Measurements from ENCODE around the gene TMEM205. TPM values are rescaled to one million over a fixed set of nuclear protein-coding genes. Genes with fewer than 3 reads are reported as not detected.

The TMEM205 gene
- total and polyA plus RNA-seq, 7 experiments from 2014 or later: 19.5 to 81.0 (median 33.1) TPM

DNA sequence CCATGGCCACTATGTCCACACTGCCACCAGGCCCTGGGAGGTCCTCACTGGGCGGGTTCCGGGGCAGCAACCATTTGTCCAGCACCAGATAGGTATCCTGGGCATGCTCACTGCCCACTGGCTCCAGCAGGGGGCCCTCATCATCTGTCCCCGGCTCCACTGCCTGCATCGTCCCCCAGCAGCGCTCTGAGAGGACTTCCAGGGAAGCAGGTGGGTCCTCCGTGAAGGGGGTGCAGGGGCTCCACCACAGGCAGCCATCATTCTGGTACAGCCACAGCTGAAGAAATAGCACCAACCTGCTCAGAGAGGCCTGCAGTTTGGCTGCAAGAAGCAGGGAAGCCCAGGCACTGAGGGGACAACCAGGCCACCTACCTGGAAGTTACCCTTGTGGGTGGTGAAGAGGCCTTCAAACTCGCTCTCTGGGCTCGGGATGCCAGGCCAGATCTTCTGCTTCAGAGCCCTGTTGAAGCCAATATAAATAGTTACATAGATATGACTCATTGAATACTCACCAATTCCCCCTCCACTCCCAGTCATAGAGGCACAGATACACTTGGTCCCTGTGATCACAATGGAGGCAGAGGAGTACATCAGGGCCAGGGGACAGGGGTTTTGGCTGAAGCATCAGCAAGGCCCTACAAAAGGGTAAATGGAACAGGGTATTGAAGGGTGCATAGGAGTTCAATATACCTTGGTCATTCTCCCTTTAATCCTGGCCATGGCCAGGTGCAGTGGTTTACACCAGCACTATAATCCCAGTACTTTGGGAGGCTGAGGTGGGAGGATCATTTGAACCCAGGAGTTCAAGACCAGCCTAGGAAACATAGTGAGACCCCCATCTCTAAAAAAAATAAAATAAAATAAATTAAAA lies 32.5 kb upstream of the TMEM205 start:
- peak overlapping the region in 3 of 9 donors; percentile 45 to 85 (median 53) for H3K27ac Mint-ChIP-seq
- intact Hi-C loops (cut with micrococcal nuclease): no loop called here
- H3K36me3 ChIP-seq (ENCODE audit: control insufficient read depth in 2 of 3, insufficient read depth in 3 of 3, low read length in 3 of 3): peaks cover 0 to 7% (median 0%) of the 10 kb centered on the region in 3 experiments

DNA sequence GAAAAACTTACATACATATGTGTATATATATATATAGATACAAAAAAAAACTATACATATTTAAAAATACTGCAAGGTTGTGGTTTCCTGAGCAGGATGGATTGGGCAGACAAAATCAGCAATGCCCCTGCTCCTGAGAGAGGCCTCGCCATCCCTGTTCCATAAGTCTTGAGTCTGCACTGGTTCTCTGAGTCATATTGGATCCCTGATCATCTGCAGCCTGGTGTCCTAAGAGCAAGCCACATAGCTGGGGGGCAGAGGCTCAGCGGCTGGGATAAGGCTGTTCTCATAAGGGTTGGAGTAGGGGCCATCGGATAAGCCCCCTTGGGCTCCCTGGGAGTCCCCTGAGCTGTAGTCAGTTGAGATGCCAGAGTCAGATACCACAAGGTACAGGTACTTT lies 31.7 kb upstream of the TMEM205 start:
- intact Hi-C loops (cut with micrococcal nuclease): no loop called here
- H3K4me3 Mint-ChIP-seq: no peak overlapping the region

More for the DNA sequence above, 32.5 kb upstream of the TMEM205 start:
- POLR2A ChIA-PET: no interaction called here
- Histone ChIP-seq H3K27me3 (ENCODE audit: control insufficient read depth in 2 of 2, insufficient read depth in 2 of 2, low read length in 2 of 2) (no peaks in the 10 kb centered on the region), H3K4me1 (ENCODE audit: control insufficient read depth in 2 of 2, insufficient read depth in 2 of 2, low read length in 2 of 2) (peaks cover 47 to 57% of the 10 kb centered on the region in 2 donors), H3K27ac (ENCODE audit: low read depth, low read length) (no peak overlapping the region), H3K9me3 (ENCODE audit: control insufficient read depth in 2 of 3, low read length in 3 of 3) (no peaks in the 10 kb centered on the region), H3K4me3 (ENCODE audit: low read length) (no peak overlapping the region)
- no peak for DNase-seq
- H3K9me3 Mint-ChIP-seq: peaks cover 0 to 6% (median 0%) of the 10 kb centered on the region in 11 donors
- H3K27me3 Mint-ChIP-seq: peaks cover 0 to 20% (median 4%) of the 10 kb centered on the region in 5 donors
- H3K36me3 Mint-ChIP-seq: peaks cover 3 to 22% (median 7%) of the 10 kb centered on the region in 5 donors
- peak overlapping the region in 3 of 10 donors; percentile 35 to 49 (median 45) for H3K4me3 Mint-ChIP-seq
- no peak for ATAC-seq
- peaks cover 40 to 65% (median 51%) of the 10 kb centered on the region in 7 donors for H3K4me1 Mint-ChIP-seq
- CTCF ChIA-PET: interaction anchor here (1.5 to 1.8 kb wide), 2 partner anchors 9 to 57 kb away, joined by 3 to 4 read pairs; partner anchors contain the start of genes ODAD3 and PRKCSH

DNA sequence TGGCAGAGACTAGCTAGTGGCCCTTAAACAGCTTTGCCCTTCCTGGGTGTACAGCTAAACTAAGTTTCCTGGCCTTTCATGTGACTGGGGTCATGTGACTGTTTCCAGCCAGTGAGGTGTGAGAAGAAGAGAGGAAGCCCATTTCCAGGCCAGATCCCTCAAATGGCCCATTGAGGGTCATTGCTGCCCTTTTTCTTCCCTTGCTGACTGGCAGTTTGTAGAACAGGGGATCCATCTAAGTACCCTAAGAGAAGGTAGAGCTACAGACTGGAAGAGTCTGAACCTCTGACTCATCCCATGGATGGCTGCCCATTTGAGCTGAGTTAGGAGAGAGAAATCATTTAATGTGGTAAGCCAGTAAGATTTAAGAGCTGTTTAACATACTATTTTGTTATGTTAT lies 31.2 kb upstream of the TMEM205 start:
- H3K4me3 Mint-ChIP-seq: peak overlapping the region in 7 of 10 donors; percentile 26 to 87 (median 63)

More for the DNA sequence above, 31.7 kb upstream of the TMEM205 start:
- Histone ChIP-seq H3K27ac (ENCODE audit: low read depth, low read length) (no peak overlapping the region), H3K4me3 (ENCODE audit: low read length) (no peak overlapping the region), H3K4me1 (ENCODE audit: control insufficient read depth in 2 of 2, insufficient read depth in 2 of 2, low read length in 2 of 2) (peaks cover 46 to 51% of the 10 kb centered on the region in 2 donors), H3K27me3 (ENCODE audit: control insufficient read depth in 2 of 2, insufficient read depth in 2 of 2, low read length in 2 of 2) (no peaks in the 10 kb centered on the region), H3K36me3 (ENCODE audit: control insufficient read depth in 2 of 3, insufficient read depth in 3 of 3, low read length in 3 of 3) (peaks cover 0 to 7% (median 0%) of the 10 kb centered on the region in 3 experiments), H3K9me3 (ENCODE audit: control insufficient read depth in 2 of 3, low read length in 3 of 3) (no peaks in the 10 kb centered on the region)
- DNase-seq (no peak), ATAC-seq (no peak)
- Mint-ChIP-seq H3K36me3 (peaks cover 3 to 26% (median 7%) of the 10 kb centered on the region in 5 donors), H3K9me3 (peaks cover 0 to 6% (median 0%) of the 10 kb centered on the region in 11 donors), H3K27ac (peak overlapping the region in 4 of 9 donors; percentile 38 to 69 (median 61)), H3K27me3 (peaks cover 0 to 16% (median 4%) of the 10 kb centered on the region in 5 donors), H3K4me1 (peaks cover 35 to 65% (median 48%) of the 10 kb centered on the region in 7 donors)
- POLR2A ChIA-PET: interaction anchor here (0.5 to 1.3 kb wide), 4 partner anchors 31 to 146 kb away, joined by 3 to 5 read pairs (median 4); partner anchors contain the start of genes CCDC159 and TMEM205
- CTCF ChIA-PET: interaction anchor here (0.9 to 1.8 kb wide), 3 partner anchors 8 to 58 kb away, joined by 3 to 4 read pairs (median 3); partner anchors contain the start of genes ODAD3 and PRKCSH

DNA sequence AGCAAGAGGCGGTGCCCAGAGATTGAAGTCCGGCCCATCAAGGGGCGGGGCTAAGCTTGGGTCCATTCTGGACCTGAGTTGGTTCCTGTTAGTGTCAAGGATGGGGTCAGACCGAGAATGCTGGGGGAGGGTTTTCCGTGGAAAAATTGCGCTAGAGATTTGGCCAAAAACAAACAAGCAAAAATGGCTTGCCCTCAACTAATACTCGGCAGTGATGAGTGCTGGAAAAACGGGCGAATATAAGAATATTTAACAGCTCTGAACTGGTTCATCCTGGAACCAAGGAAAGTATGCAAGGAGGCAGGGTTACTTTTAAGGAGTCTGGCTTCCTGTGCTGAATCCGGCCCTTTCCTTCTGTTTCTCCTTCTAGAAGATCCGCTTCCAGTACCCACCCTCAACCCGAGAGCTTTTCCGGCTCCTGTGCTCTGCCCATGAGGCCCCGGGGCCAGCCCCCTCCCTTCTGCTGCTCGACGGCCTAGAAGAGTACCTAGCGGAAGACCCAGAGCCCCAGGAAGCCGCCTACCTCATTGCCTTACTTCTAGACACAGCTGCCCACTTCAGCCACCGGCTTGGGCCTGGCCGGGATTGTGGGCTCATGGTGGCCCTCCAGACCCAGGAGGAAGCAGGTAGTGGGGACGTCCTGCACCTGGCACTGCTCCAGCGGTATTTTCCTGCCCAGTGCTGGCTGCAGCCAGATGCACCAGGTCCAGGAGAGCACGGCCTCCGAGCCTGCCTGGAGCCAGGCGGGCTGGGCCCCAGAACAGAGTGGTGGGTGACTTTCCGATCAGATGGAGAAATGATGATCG lies 29.3 kb upstream of the TMEM205 start:
- peaks cover 19 to 47% (median 36%) of the 10 kb centered on the region in 7 donors for H3K4me1 Mint-ChIP-seq
- peak; percentile 51 for ATAC-seq
- POLR2A ChIA-PET: interaction anchor here (0.5 to 3.6 kb wide), 24 partner anchors 8 to 1544 kb away, joined by 3 to 36 read pairs (median 4); partner anchors contain the start of genes CCDC159, ECSIT, ELOF1 and EPOR
- peak; percentile 49 to 87 (median 83) for DNase-seq
- no peaks in the 10 kb centered on the region for H3K9me3 ChIP-seq (ENCODE audit: control insufficient read depth in 2 of 3, low read length in 3 of 3)
- H3K4me3 Mint-ChIP-seq: no peak overlapping the region
- no peaks in the 10 kb centered on the region for H3K27me3 ChIP-seq (ENCODE audit: control insufficient read depth in 2 of 2, insufficient read depth in 2 of 2, low read length in 2 of 2)
- peaks cover 0 to 2% (median 0%) of the 10 kb centered on the region in 11 donors for H3K9me3 Mint-ChIP-seq
- peaks cover 0 to 7% (median 0%) of the 10 kb centered on the region in 3 experiments for H3K36me3 ChIP-seq (ENCODE audit: control insufficient read depth in 2 of 3, insufficient read depth in 3 of 3, low read length in 3 of 3)
- intact Hi-C loops (cut with micrococcal nuclease): loop anchor here (1.0 to 2.0 kb wide), 8 partner anchors 8 to 539 kb away; partner anchors contain the start of genes CCDC159 (in 1 of the 2), ELOF1 (in 1 of the 2), ODAD3 (in 1 of the 2) and PLPPR2 (in 1 of the 2)
- H3K27ac Mint-ChIP-seq: no peak overlapping the region
- CTCF ChIA-PET: interaction anchor here (0.6 to 2.3 kb wide), 8 partner anchors 8 to 848 kb away, joined by 3 to 13 read pairs (median 4); partner anchors contain the start of genes CCDC159, RAB3D and TMEM205
- no peaks in the 10 kb centered on the region for H3K27me3 Mint-ChIP-seq
- H3K27ac ChIP-seq (ENCODE audit: low read depth, low read length): peak overlapping the region; percentile 92
- H3K4me3 ChIP-seq (ENCODE audit: low read length): peak overlapping the region; percentile 92
- H3K4me1 ChIP-seq (ENCODE audit: control insufficient read depth in 2 of 2, insufficient read depth in 2 of 2, low read length in 2 of 2): peaks cover 27 to 36% of the 10 kb centered on the region in 2 donors
- H3K36me3 Mint-ChIP-seq: peaks cover 11 to 26% (median 16%) of the 10 kb centered on the region in 5 donors

More for the DNA sequence above, 31.2 kb upstream of the TMEM205 start:
- DNase-seq (no peak), ATAC-seq (no peak)
- ChIA-PET CTCF (interaction anchor here (0.6 to 1.8 kb wide), 7 partner anchors 9 to 217 kb away, joined by 3 to 7 read pairs (median 4); partner anchors contain the start of genes ODAD3 and PRKCSH), POLR2A (interaction anchor here (0.5 to 1.3 kb wide), 4 partner anchors 31 to 146 kb away, joined by 3 to 5 read pairs (median 4); partner anchors contain the start of genes CCDC159 and TMEM205)
- Mint-ChIP-seq H3K36me3 (peaks cover 3 to 26% (median 7%) of the 10 kb centered on the region in 5 donors), H3K27ac (peak overlapping the region in 8 of 9 donors; percentile 55 to 96 (median 78)), H3K27me3 (peaks cover 0 to 11% (median 4%) of the 10 kb centered on the region in 5 donors), H3K9me3 (peaks cover 0 to 6% (median 0%) of the 10 kb centered on the region in 11 donors), H3K4me1 (peaks cover 33 to 62% (median 47%) of the 10 kb centered on the region in 7 donors)
- Histone ChIP-seq H3K9me3 (ENCODE audit: control insufficient read depth in 2 of 3, low read length in 3 of 3) (no peaks in the 10 kb centered on the region), H3K36me3 (ENCODE audit: control insufficient read depth in 2 of 3, insufficient read depth in 3 of 3, low read length in 3 of 3) (peaks cover 0 to 7% (median 0%) of the 10 kb centered on the region in 3 experiments), H3K27me3 (ENCODE audit: control insufficient read depth in 2 of 2, insufficient read depth in 2 of 2, low read length in 2 of 2) (no peaks in the 10 kb centered on the region), H3K4me3 (ENCODE audit: low read length) (no peak overlapping the region), H3K4me1 (ENCODE audit: control insufficient read depth in 2 of 2, insufficient read depth in 2 of 2, low read length in 2 of 2) (peaks cover 42 to 48% of the 10 kb centered on the region in 2 donors), H3K27ac (ENCODE audit: low read depth, low read length) (no peak overlapping the region)
- intact Hi-C loops (cut with micrococcal nuclease): no loop called here

DNA sequence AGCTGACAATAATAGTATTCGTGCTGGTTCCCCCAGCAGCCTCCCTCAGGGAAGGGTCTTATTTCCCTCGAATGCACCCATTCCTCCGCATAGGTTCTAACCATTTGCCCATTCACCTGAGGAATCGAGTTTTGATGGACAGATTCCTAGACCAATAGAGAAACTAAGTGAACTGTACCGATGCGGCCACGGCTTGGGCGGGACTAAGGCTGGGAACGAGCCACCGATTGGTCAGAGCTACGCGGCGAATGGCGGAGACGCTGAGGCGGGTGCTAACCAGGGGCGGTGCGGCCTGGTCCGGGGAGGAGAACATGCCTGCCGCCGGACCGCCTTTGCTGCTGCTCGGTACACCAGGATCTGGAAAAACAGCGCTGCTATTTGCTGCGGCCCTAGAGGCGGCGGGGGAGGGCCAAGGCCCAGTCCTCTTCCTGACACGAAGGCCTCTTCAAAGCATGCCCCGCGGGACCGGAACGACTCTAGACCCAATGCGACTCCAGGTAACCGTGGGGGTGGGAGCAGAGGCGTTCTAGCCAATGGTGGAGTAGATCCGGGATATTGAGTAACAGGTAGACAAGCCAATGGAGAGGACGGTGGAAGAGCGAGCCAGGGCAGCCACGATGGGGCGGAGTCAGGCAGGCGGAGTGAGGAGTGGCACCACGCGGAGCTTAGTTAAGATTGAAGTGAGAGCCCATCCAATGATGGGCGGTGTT lies 28.5 kb upstream of the TMEM205 start, which contains the start of gene SWSAP1:
Gene SWSAP1 (plus strand): TSS at position 234 of the 710 bp plus-strand sequence. CDS start 15 bp downstream, at position 249.
- ATAC-seq (peak; percentile 94), DNase-seq (peak; percentile 87 to 99 (median 99))
- H3K4me1 Mint-ChIP-seq: peaks cover 12 to 40% (median 28%) of the 10 kb centered on the region in 7 donors
- H3K4me3 Mint-ChIP-seq: peak within 1 kb of the TSS in 3 of 10 donors; percentile 31 to 56 (median 45)
- H3K4me3 ChIP-seq (ENCODE audit: low read length): peak within 1 kb of the TSS; percentile 92
- H3K27ac ChIP-seq (ENCODE audit: low read depth, low read length): peak within 1 kb of the TSS; percentile 92
- peaks cover 0 to 2% (median 0%) of the 10 kb centered on the region in 11 donors for H3K9me3 Mint-ChIP-seq
- CTCF ChIA-PET: interaction anchor here (0.6 to 2.3 kb wide), 8 partner anchors 9 to 847 kb away, joined by 3 to 13 read pairs (median 4); partner anchors contain the start of genes CCDC159, RAB3D and TMEM205
- peaks cover 11 to 23% (median 16%) of the 10 kb centered on the region in 5 donors for H3K36me3 Mint-ChIP-seq
- H3K36me3 ChIP-seq (ENCODE audit: control insufficient read depth in 2 of 3, insufficient read depth in 3 of 3, low read length in 3 of 3): peaks cover 0 to 9% (median 0%) of the 10 kb centered on the region in 3 experiments
- POLR2A ChIA-PET: interaction anchor here (0.5 to 3.6 kb wide), 25 partner anchors 8 to 1540 kb away, joined by 3 to 36 read pairs (median 4); partner anchors contain the start of genes CCDC159, ECSIT, ELOF1 and EPOR
- intact Hi-C loops (cut with micrococcal nuclease): loop anchor here (1.0 to 5.0 kb wide), 9 partner anchors 9 to 1418 kb away; partner anchors contain the start of genes CCDC159 (in 2 of the 2), ODAD3 (in 2 of the 2), PLPPR2 (in 2 of the 2) and PRKCSH (in 2 of the 2)
- peak within 1 kb of the TSS in 1 of 9 donors; percentile 22 for H3K27ac Mint-ChIP-seq
- no peaks in the 10 kb centered on the region for H3K27me3 ChIP-seq (ENCODE audit: control insufficient read depth in 2 of 2, insufficient read depth in 2 of 2, low read length in 2 of 2)
- no peaks in the 10 kb centered on the region for H3K9me3 ChIP-seq (ENCODE audit: control insufficient read depth in 2 of 3, low read length in 3 of 3)
- no peaks in the 10 kb centered on the region for H3K27me3 Mint-ChIP-seq
- peaks cover 21 to 30% of the 10 kb centered on the region in 2 donors for H3K4me1 ChIP-seq (ENCODE audit: control insufficient read depth in 2 of 2, insufficient read depth in 2 of 2, low read length in 2 of 2)

All from naive thymus-derived CD4-positive, alpha-beta T cell (primary cell).